Activated CD4-positive, alpha-beta T cell treated with anti-CD3 and anti-CD28 coated beads, Interleukin-2, amount 10 ng/mL, durations not matched to agents 24 days and 14 days (primary cell): ENCODE results near the gene PAPSS1. TPM values are rescaled to one million over a fixed set of nuclear protein-coding genes. Genes with fewer than 3 reads are reported as not detected.

Experiments used
- DNase-seq: peaks from one replicate; pipeline ENCODE4 v3.0.0; 2022
- H3K27ac Mint-ChIP-seq: one replicate; pipeline ENCODE4 v1.8.0; 2022; ENCODE audit warnings: mild to moderate bottlenecking, mixed read lengths
- H3K27me3 Mint-ChIP-seq: one replicate; pipeline ENCODE4 v1.8.0; 2022; ENCODE audit warnings: mixed read lengths
- H3K36me3 Mint-ChIP-seq: one replicate; pipeline ENCODE4 v1.8.0; 2022; ENCODE audit warnings: low read depth, mild to moderate bottlenecking, mixed read lengths
- H3K4me1 Mint-ChIP-seq: one replicate; pipeline ENCODE4 v1.8.0; 2021; ENCODE audit warnings: mixed read lengths
- H3K4me3 Mint-ChIP-seq: one replicate; pipeline ENCODE4 v1.8.0; 2022; ENCODE audit warnings: mild to moderate bottlenecking, moderate library complexity, mixed read lengths
- H3K9me3 Mint-ChIP-seq: one replicate; pipeline ENCODE4 v1.8.0; 2021; ENCODE audit warnings: mixed read lengths
- intact Hi-C: fragments of 100-400 bp; cut with micrococcal nuclease; formaldehyde crosslinking; loops from one replicate; pipeline ENCODE4 v1.15.1; 2023
- total RNA-seq: library from RNA; stranded (reverse); gene quantifications from 2 replicates; pipeline ENCODE4 v1.2.3, GENCODE V29; 2022

The PAPSS1 gene
- total RNA-seq, 1 donor from 2014 or later = 31.2 TPM

- DNase-seq = no peak
- H3K4me1 Mint-ChIP-seq = no peaks in the 10 kb centered on the region
- H3K9me3 Mint-ChIP-seq = no peaks in the 10 kb centered on the region
- no peak overlapping the region for H3K27ac Mint-ChIP-seq
- intact Hi-C loops = no loop called here
- no peak overlapping the region for H3K4me3 Mint-ChIP-seq
- H3K36me3 Mint-ChIP-seq = no peaks in the 10 kb centered on the region
- peaks cover 3% of the 10 kb centered on the region for H3K27me3 Mint-ChIP-seq
Observed at GRCh38 chr4:107570952-107571351, 149.1 kb downstream of the PAPSS1 start.

GRCh38 chr4:107564326-107564725 is 155.7 kb downstream of the PAPSS1 start:
- H3K36me3 Mint-ChIP-seq = no peaks in the 10 kb centered on the region
- peaks cover under 1% of the 10 kb centered on the region for H3K27me3 Mint-ChIP-seq
- H3K4me1 Mint-ChIP-seq = no peaks in the 10 kb centered on the region
- DNase-seq = no peak
- no peak overlapping the region for H3K4me3 Mint-ChIP-seq
- H3K9me3 Mint-ChIP-seq = no peaks in the 10 kb centered on the region
- intact Hi-C loops = no loop called here
- H3K27ac Mint-ChIP-seq = no peak overlapping the region

Other genes with a start within 250 kb of the PAPSS1 start
- gene SGMS2, start 104.7 kb upstream of the PAPSS1 start, total RNA-seq = 0.72 and 0.80 TPM in 2 replicates
- gene CYP2U1, start 211.3 kb upstream of the PAPSS1 start, total RNA-seq = 0.90 and 0.96 TPM in 2 replicates